GM03348 (cell line): Measurements from ENCODE around the gene RDX.
"Not testable (repeated sequence)": the region's sequence is repeated elsewhere in the genome, so short reads cannot be mapped to it uniquely, and the experiment has no call there.

Source experiments
- DNase-seq: peaks from one replicate; pipeline ENCODE4 v3.0.0; 2012; ENCODE audit warnings: low spot score

The RDX gene

GRCh38 chr11:110199184-110199981, 97.0 kb downstream of the RDX start:
- DNase-seq, result no peak

- no peak for DNase-seq
Observed at GRCh38 chr11:110198031-110198729, 98.2 kb downstream of the RDX start.

GRCh38 chr11:110196884-110197420, 99.5 kb downstream of the RDX start:
- DNase-seq, result no peak

GRCh38 chr11:110196241-110196754, 100.1 kb downstream of the RDX start:
- peak; percentile 57 for DNase-seq

- DNase-seq, result peak; percentile 49
Observed at GRCh38 chr11:110194211-110194766, 102.1 kb downstream of the RDX start.

GRCh38 chr11:110192604-110193282, 103.7 kb downstream of the RDX start:
- DNase-seq, result not testable (repeated sequence)

GRCh38 chr11:110190885-110191284, 105.5 kb downstream of the RDX start:
- DNase-seq, result no peak

GRCh38 chr11:110187731-110188130, 108.7 kb downstream of the RDX start:
- DNase-seq, result no peak

GRCh38 chr11:110186867-110187266, 109.5 kb downstream of the RDX start:
- no peak for DNase-seq

- no peak for DNase-seq
Observed at GRCh38 chr11:110186456-110186855, 110.0 kb downstream of the RDX start.

- DNase-seq, result no peak
Observed at GRCh38 chr11:110185599-110185998, 110.8 kb downstream of the RDX start.

- no peak for DNase-seq
Observed at GRCh38 chr11:110185121-110185591, 111.3 kb downstream of the RDX start.

- DNase-seq, result no peak
Observed at GRCh38 chr11:110184456-110184855, 112.0 kb downstream of the RDX start.

- peak; percentile 39 for DNase-seq
Observed at GRCh38 chr11:110182886-110183285, 113.5 kb downstream of the RDX start.

GRCh38 chr11:110179064-110179463, 117.3 kb downstream of the RDX start:
- DNase-seq, result no peak

GRCh38 chr11:110177086-110177456, 119.3 kb downstream of the RDX start:
- no peak for DNase-seq

- DNase-seq, result no peak
Observed at GRCh38 chr11:110176366-110177085, 119.9 kb downstream of the RDX start.

GRCh38 chr11:110174645-110175310, 121.6 kb downstream of the RDX start:
- DNase-seq, result no peak

- peak; percentile 72 for DNase-seq
Observed at GRCh38 chr11:110173811-110174644, 122.4 kb downstream of the RDX start.
